ENCODE data around the gene PRPSAP1.
A peak's percentile ranks its signal among the peaks of the same experiment; 100 is the strongest.

Gene PRPSAP1

GRCh38 chr17:76353599-76354316, at the start of gene PRPSAP1:
Gene PRPSAP1, minus strand, starts transcription at chr17:76353916. Its CDS starts 213 bp downstream, at chr17:76353703.
- peak; percentile 88 for DNase-seq

- no peak for DNase-seq
Observed at GRCh38 chr17:76402711-76403110, 49.0 kb upstream of the PRPSAP1 start.

- no peak for DNase-seq
Observed at GRCh38 chr17:76399175-76400172, 45.8 kb upstream of the PRPSAP1 start.

- no peak for DNase-seq
Observed at GRCh38 chr17:76398523-76399174, 44.9 kb upstream of the PRPSAP1 start.

GRCh38 chr17:76397687-76398522, 44.2 kb upstream of the PRPSAP1 start:
- DNase-seq: no peak

GRCh38 chr17:76397184-76397583, 43.5 kb upstream of the PRPSAP1 start:
- no peak for DNase-seq

GRCh38 chr17:76395980-76396379, 42.3 kb upstream of the PRPSAP1 start:
- no peak for DNase-seq

GRCh38 chr17:76394166-76394565, 40.5 kb upstream of the PRPSAP1 start:
- no peak for DNase-seq

GRCh38 chr17:76391200-76391715, 37.5 kb upstream of the PRPSAP1 start:
- no peak for DNase-seq

GRCh38 chr17:76390003-76390421, 36.3 kb upstream of the PRPSAP1 start:
- no peak for DNase-seq

GRCh38 chr17:76388966-76389888, 35.5 kb upstream of the PRPSAP1 start:
- no peak for DNase-seq

GRCh38 chr17:76386966-76387765, 33.5 kb upstream of the PRPSAP1 start:
- DNase-seq: no peak

GRCh38 chr17:76385892-76386786, 32.4 kb upstream of the PRPSAP1 start:
- no peak for DNase-seq

GRCh38 chr17:76384987-76385891, 31.5 kb upstream of the PRPSAP1 start:
- no peak for DNase-seq

GRCh38 chr17:76384222-76384986, 30.7 kb upstream of the PRPSAP1 start, which contains the start of gene SPHK1:
Gene SPHK1, plus strand, starts transcription at chr17:76384609. Its CDS starts 1,036 bp downstream, at chr17:76385645.
- no peak for DNase-seq

GRCh38 chr17:76383546-76384221, 30.0 kb upstream of the PRPSAP1 start:
- DNase-seq: no peak
